Fibroblast of peridontal ligament (primary cell): ENCODE measurements around the gene PSMF1.
A peak's percentile ranks its signal among the peaks of the same experiment; 100 is the strongest.

Experiments used
- DNase-seq: peaks from one replicate; pipeline ENCODE4 v3.0.0-alpha.2; 2010; ENCODE audit errors: extremely low read depth

Gene PSMF1

GRCh38 chr20:1163653-1164052, 45.3 kb downstream of the PSMF1 start:
- no peak for DNase-seq

GRCh38 chr20:1164871-1165270, 46.5 kb downstream of the PSMF1 start:
- DNase-seq, result no peak

GRCh38 chr20:1165521-1165920, 47.1 kb downstream of the PSMF1 start:
- no peak for DNase-seq

GRCh38 chr20:1165941-1166340, 47.5 kb downstream of the PSMF1 start:
- no peak for DNase-seq

- peak; percentile 14 for DNase-seq
These were observed 48.7 kb downstream of the PSMF1 start for GRCh38 chr20:1166948-1167720.

GRCh38 chr20:1169224-1169623, 50.8 kb downstream of the PSMF1 start:
- DNase-seq, result no peak

GRCh38 chr20:1171461-1172093, 53.2 kb downstream of the PSMF1 start:
- peak; percentile 29 for DNase-seq

- no peak for DNase-seq
These were observed 55.3 kb downstream of the PSMF1 start for GRCh38 chr20:1173698-1174097.

GRCh38 chr20:1174787-1175186, 56.4 kb downstream of the PSMF1 start:
- no peak for DNase-seq

- no peak for DNase-seq
These were observed 59.3 kb downstream of the PSMF1 start for GRCh38 chr20:1177680-1178079.

GRCh38 chr20:1178103-1178502, 59.7 kb downstream of the PSMF1 start:
- DNase-seq, result no peak

GRCh38 chr20:1178623-1179022, 60.2 kb downstream of the PSMF1 start:
- no peak for DNase-seq

GRCh38 chr20:1180949-1181348, 62.5 kb downstream of the PSMF1 start:
- no peak for DNase-seq

GRCh38 chr20:1182106-1182505, 63.7 kb downstream of the PSMF1 start:
- DNase-seq, result no peak

- no peak for DNase-seq
These were observed 64.8 kb downstream of the PSMF1 start for GRCh38 chr20:1183153-1183552.

- no peak for DNase-seq
These were observed 65.8 kb downstream of the PSMF1 start for GRCh38 chr20:1184260-1184637.

GRCh38 chr20:1184638-1185315, 66.4 kb downstream of the PSMF1 start, which contains the start of gene TMEM74B:
Gene TMEM74B, minus strand, starts transcription at chr20:1184981. Its CDS starts 1,180 bp downstream, at chr20:1183801.
- no peak for DNase-seq

GRCh38 chr20:1185316-1185741, 66.9 kb downstream of the PSMF1 start:
- no peak for DNase-seq

GRCh38 chr20:1185790-1186334, 67.5 kb downstream of the PSMF1 start:
- DNase-seq, result peak; percentile 23

GRCh38 chr20:1186367-1186991, 68.1 kb downstream of the PSMF1 start:
- DNase-seq, result no peak

- no peak for DNase-seq
These were observed 69.3 kb downstream of the PSMF1 start for GRCh38 chr20:1187605-1188171.

- DNase-seq, result no peak
These were observed 69.9 kb downstream of the PSMF1 start for GRCh38 chr20:1188347-1188746.
